ENCODE measurements around the gene HNRNPF. TPM values are rescaled to one million over a fixed set of nuclear protein-coding genes. Genes with fewer than 3 reads are reported as not detected.
"Not testable (repeated sequence)": the region's sequence is repeated elsewhere in the genome, so short reads cannot be mapped to it uniquely, and the experiment has no call there.

HNRNPF gene
- polyA plus RNA-seq, 1 experiment = 178 TPM

DNA sequence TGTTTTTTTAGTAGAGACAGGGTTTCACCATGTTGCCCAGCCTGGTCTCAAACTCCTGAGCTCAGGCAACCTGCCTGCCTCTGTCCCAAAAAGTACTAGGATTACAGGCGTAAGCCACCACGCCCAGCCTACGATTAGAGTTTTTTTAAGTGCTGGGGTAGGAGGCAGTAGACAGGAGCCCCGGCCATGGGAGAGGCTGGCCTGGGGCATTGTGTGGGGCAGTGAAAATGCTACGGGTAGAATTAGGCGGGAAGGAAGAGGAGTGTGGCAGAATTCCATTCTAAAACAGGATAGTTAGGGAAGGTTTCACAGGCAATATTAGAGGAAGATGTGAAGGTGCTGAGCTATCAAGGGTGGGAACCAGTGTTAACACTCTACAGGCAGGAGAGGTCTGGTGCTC is 68.9 kb downstream of the HNRNPF start:
- Histone ChIP-seq H3K27ac (ENCODE audit: low read depth, low read length) (no peak overlapping the region), H3K4me3 (ENCODE audit: low read depth, low read length) (no peak overlapping the region), H3K9me3 (ENCODE audit: control insufficient read depth, insufficient read depth, low read length) (no peaks in the 10 kb centered on the region), H3K27me3 (ENCODE audit: control insufficient read depth, insufficient read depth, low read length) (peaks cover 4% of the 10 kb centered on the region)
- POLR2A ChIA-PET = no interaction called here
- TF ChIP-seq, protein P1, sequence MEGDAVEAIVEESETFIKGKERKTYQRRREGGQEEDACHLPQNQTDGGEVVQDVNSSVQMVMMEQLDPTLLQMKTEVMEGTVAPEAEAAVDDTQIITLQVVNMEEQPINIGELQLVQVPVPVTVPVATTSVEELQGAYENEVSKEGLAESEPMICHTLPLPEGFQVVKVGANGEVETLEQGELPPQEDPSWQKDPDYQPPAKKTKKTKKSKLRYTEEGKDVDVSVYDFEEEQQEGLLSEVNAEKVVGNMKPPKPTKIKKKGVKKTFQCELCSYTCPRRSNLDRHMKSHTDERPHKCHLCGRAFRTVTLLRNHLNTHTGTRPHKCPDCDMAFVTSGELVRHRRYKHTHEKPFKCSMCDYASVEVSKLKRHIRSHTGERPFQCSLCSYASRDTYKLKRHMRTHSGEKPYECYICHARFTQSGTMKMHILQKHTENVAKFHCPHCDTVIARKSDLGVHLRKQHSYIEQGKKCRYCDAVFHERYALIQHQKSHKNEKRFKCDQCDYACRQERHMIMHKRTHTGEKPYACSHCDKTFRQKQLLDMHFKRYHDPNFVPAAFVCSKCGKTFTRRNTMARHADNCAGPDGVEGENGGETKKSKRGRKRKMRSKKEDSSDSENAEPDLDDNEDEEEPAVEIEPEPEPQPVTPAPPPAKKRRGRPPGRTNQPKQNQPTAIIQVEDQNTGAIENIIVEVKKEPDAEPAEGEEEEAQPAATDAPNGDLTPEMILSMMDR (IDR thresholded peaks at IDR 0.05; ENCODE audit: low read depth, low read length) = no peak
- CTCF ChIA-PET = no interaction called here
- no peak for DNase-seq (ENCODE audit: low read depth, low spot score)

DNA sequence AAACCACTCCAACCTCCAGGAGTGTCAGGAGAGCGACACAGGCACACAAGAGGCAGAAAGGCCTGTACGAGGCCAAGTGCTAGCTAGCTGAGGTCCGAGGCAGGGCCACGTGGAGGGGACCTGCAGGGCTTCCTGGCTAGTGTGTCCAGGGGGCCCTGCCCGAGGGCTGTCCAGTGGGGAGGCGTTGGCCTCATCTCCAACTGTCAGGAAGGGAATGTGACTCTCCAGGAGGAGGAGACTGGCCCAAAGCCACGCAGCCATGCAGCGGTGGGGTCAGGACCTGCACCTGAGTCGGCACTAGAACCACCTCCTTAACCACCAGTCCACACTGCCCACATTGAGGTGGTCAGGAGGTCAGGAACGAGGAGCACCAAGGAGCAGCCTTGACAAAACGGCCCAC is 69.8 kb downstream of the HNRNPF start:
- Histone ChIP-seq H3K9me3 (ENCODE audit: control insufficient read depth, insufficient read depth, low read length) (no peaks in the 10 kb centered on the region), H3K27ac (ENCODE audit: low read depth, low read length) (no peak overlapping the region), H3K27me3 (ENCODE audit: control insufficient read depth, insufficient read depth, low read length) (peaks cover 4% of the 10 kb centered on the region), H3K4me3 (ENCODE audit: low read depth, low read length) (no peak overlapping the region)
- ChIA-PET POLR2A (no interaction called here), CTCF (no interaction called here)
- TF ChIP-seq, protein P1 (IDR thresholded peaks at IDR 0.05; ENCODE audit: low read depth, low read length) = no peak
- DNase-seq (ENCODE audit: low read depth, low spot score) = no peak

DNA sequence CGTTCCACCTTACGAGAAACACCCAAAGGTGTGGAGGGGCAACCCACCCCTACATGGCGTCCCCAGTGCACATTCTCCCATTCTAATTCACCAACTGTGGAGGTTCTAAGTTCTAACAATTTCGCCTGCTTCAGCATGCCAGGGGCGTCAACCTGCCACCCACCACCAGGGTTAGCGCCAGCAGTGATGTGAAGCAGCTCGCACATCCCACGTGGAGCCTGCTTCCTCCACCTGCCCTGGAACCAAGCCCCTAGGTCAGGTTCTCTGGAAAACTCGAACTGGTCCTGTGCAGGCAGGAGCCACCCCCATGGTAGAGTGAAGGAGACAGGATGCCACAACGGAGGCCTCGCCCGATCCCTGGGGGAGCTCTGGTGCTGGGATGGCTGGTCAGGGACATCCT is 70.9 kb downstream of the HNRNPF start:
- Histone ChIP-seq H3K9me3 (ENCODE audit: control insufficient read depth, insufficient read depth, low read length) (no peaks in the 10 kb centered on the region), H3K27ac (ENCODE audit: low read depth, low read length) (no peak overlapping the region), H3K4me3 (ENCODE audit: low read depth, low read length) (no peak overlapping the region), H3K27me3 (ENCODE audit: control insufficient read depth, insufficient read depth, low read length) (peaks cover 4% of the 10 kb centered on the region)
- no peak for DNase-seq (ENCODE audit: low read depth, low spot score)
- CTCF ChIA-PET = no interaction called here
- TF ChIP-seq, protein P1 (IDR thresholded peaks at IDR 0.05; ENCODE audit: low read depth, low read length) = no peak
- POLR2A ChIA-PET = interaction anchor here (0.6 kb wide), 1 partner anchor 113 kb away, joined by 3 read pairs; no protein-coding TSS in a partner anchor

DNA sequence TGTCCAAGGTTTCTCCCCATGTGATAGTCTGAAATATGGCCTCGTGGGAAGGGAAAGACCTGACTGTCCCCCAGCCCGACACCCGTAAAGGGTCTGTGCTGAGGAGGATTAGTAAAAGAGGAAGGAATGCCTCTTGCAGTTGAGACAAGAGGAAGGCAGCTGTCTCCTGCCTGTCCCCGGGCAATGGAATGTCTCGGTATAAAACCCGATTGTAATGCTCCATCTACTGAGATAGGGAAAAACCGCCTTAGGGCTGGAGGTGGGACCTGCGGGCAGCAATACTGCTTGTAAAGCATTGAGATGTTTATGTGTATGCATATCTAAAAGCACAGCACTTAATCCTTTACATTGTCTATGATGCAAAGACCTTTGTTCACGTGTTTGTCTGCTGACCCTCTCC is 71.5 kb downstream of the HNRNPF start:
- H3K27me3 ChIP-seq (ENCODE audit: control insufficient read depth, insufficient read depth, low read length); CTCF ChIA-PET; H3K9me3 ChIP-seq (ENCODE audit: control insufficient read depth, insufficient read depth, low read length); H3K4me3 ChIP-seq (ENCODE audit: low read depth, low read length); DNase-seq (ENCODE audit: low read depth, low spot score); H3K27ac ChIP-seq (ENCODE audit: low read depth, low read length); POLR2A ChIA-PET: not testable (repeated sequence)

DNA sequence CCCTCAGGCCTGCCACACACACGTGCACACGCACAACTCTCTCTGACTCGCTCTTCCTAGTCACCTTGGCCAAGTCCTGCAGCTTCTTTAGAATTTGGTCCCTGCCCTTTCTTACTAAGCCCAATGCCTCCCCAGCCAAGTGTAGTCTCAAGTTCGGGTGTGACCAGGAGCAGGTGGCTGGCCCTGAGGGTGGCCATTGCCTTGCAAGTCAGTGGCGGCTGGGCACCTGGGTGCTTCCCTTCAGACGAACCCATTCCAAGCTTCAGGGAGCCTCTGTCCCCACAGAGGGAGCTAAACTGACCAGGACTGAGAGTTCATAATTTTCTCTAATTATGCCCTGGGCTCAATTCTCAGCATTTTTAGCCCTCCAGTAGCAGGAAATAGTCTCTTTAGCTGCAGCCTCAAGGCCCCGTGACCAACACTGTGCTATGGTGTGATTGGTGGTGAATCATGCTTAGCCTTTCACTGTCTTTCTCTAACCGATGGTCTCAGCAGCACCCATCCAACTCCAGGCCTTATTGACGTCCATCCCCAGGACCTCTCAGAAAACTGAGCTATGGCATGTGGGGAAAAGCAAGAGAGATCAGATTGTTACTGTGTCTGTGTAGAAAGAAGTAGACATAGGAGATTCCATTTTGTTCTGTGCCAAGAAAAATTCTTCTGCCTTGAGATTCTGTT is 72.2 kb downstream of the HNRNPF start:
- Histone ChIP-seq H3K27me3 (ENCODE audit: control insufficient read depth, insufficient read depth, low read length) (peaks cover 4% of the 10 kb centered on the region), H3K27ac (ENCODE audit: low read depth, low read length) (no peak overlapping the region), H3K9me3 (ENCODE audit: control insufficient read depth, insufficient read depth, low read length) (no peaks in the 10 kb centered on the region), H3K4me3 (ENCODE audit: low read depth, low read length) (no peak overlapping the region)
- CTCF ChIA-PET = no interaction called here
- POLR2A ChIA-PET = no interaction called here
- DNase-seq (ENCODE audit: low read depth, low spot score) = no peak
- TF ChIP-seq, protein P1 (IDR thresholded peaks at IDR 0.05; ENCODE audit: low read depth, low read length) = no peak
